HL-60/S4 (cell line): Measurements from ENCODE around the gene KIAA0930.
"Not testable (repeated sequence)": the region's sequence is repeated elsewhere in the genome, so short reads cannot be mapped to it uniquely, and the experiment has no call there.

ENCODE experiments used
- in situ Hi-C: fragments of 300-500 bp; cut with MboI; formaldehyde crosslinking; loops from 2 replicates; pipeline ENCODE4 v1.14.3; 2022; ENCODE audit warnings: low sequenced_read_pairs

KIAA0930 gene

GRCh38 chr22:45240810-45241631 is at the start of gene KIAA0930:
Gene KIAA0930 (minus strand): TSS chr22:45240894. CDS start chr22:45240703, 191 bp downstream.
- in situ Hi-C loops = no loop called here

- in situ Hi-C loops = no loop called here
These were observed 46.3 kb upstream of the KIAA0930 start for GRCh38 chr22:45286854-45287551.

- in situ Hi-C loops = no loop called here
These were observed 44.8 kb upstream of the KIAA0930 start for GRCh38 chr22:45285263-45286058.

- in situ Hi-C loops = no loop called here
These were observed 44.1 kb upstream of the KIAA0930 start, which contains the start of gene UPK3A for GRCh38 chr22:45284705-45285262. Gene UPK3A (plus strand): TSS chr22:45284949. CDS start chr22:45285014, 65 bp downstream.

GRCh38 chr22:45281010-45281409 is 40.3 kb upstream of the KIAA0930 start:
- in situ Hi-C loops = no loop called here

- in situ Hi-C loops = no loop called here
These were observed 39.9 kb upstream of the KIAA0930 start for GRCh38 chr22:45280587-45280980.

- in situ Hi-C loops = no loop called here
These were observed 37.4 kb upstream of the KIAA0930 start for GRCh38 chr22:45278125-45278524.

GRCh38 chr22:45277720-45278119 is 37.0 kb upstream of the KIAA0930 start:
- in situ Hi-C loops = not testable (repeated sequence)

- in situ Hi-C loops = no loop called here
These were observed 35.9 kb upstream of the KIAA0930 start for GRCh38 chr22:45276507-45277105.

GRCh38 chr22:45273452-45274075 is 32.9 kb upstream of the KIAA0930 start:
- in situ Hi-C loops = no loop called here

GRCh38 chr22:45272498-45272897 is 31.8 kb upstream of the KIAA0930 start:
- in situ Hi-C loops = no loop called here

- in situ Hi-C loops = no loop called here
These were observed 31.0 kb upstream of the KIAA0930 start for GRCh38 chr22:45271667-45272201.

GRCh38 chr22:45270095-45271020 is 29.7 kb upstream of the KIAA0930 start:
- in situ Hi-C loops = no loop called here

- in situ Hi-C loops = loop anchor here (10.0 kb wide), 2 partner anchors 156 to 286 kb away; no protein-coding TSS in a partner anchor
These were observed 28.5 kb upstream of the KIAA0930 start for GRCh38 chr22:45268958-45269844.

GRCh38 chr22:45268167-45268957 is 27.7 kb upstream of the KIAA0930 start:
- in situ Hi-C loops = loop anchor here (10.0 kb wide), 2 partner anchors 156 to 286 kb away; no protein-coding TSS in a partner anchor

- in situ Hi-C loops = loop anchor here (10.0 kb wide), 2 partner anchors 159 to 289 kb away; no protein-coding TSS in a partner anchor
These were observed 24.8 kb upstream of the KIAA0930 start for GRCh38 chr22:45265535-45265934.
